DOHH2 (cell line): Measurements from ENCODE around the gene C1orf159.

Source experiments
- EZH2phosphoT487 ChIP-seq: fragments of 200-600 bp; sonication (generic); IDR thresholded peaks from 2 replicates; pipeline ENCODE4 v1.6.1; 2017; ENCODE audit warnings: borderline replicate concordance, mild to moderate bottlenecking, antibody characterized with exemption, low read length, moderate library complexity, mixed read lengths
- TF ChIP-seq, protein P1 (sequence below): fragments of 200-600 bp; sonication (generic); IDR thresholded peaks from one replicate; pipeline ENCODE4 v1.5.1; 2014; ENCODE audit warnings: antibody characterized with exemption, mild to moderate bottlenecking, low read depth, low read length; ENCODE audit not compliant: poor library complexity, severe bottlenecking

DNA sequence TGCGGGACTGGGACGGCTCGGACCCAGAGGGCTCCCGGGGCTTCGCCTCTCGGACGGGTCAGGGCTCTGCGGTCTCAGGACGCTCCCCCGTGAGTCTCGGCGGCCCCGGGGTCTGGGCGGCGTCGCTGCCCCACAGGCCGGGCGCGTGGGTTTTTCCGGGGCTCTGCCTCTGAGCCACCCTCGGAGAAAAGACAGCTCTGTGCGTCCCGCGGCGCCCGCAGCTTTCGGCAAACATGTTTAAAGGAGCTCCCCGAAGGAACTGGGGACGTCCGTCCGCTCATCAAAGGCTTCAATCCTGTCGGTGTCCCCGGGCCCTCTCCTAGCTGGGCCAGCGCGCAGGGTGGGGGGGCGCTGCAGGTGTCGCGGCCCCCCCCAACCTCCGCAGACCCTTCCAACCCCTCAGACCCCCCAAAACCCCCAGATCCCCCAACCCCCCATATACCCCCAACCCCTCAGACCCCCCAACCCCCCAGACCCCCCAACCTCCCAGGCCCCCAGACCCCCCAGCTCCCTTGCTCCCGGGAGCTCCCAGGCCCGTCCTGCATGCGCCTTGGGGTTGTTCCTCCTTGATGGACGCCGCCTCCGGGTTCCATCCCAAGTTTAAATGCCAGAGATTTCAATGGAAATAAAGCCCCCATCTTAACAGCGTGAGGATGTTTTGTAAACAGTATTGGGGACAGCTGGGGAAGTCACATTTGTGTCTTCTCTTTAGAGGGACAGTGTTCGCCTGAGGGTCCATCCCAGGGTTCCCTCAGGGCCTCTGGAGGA lies 996 bp upstream of the C1orf159 start:
- TF ChIP-seq, protein P1, sequence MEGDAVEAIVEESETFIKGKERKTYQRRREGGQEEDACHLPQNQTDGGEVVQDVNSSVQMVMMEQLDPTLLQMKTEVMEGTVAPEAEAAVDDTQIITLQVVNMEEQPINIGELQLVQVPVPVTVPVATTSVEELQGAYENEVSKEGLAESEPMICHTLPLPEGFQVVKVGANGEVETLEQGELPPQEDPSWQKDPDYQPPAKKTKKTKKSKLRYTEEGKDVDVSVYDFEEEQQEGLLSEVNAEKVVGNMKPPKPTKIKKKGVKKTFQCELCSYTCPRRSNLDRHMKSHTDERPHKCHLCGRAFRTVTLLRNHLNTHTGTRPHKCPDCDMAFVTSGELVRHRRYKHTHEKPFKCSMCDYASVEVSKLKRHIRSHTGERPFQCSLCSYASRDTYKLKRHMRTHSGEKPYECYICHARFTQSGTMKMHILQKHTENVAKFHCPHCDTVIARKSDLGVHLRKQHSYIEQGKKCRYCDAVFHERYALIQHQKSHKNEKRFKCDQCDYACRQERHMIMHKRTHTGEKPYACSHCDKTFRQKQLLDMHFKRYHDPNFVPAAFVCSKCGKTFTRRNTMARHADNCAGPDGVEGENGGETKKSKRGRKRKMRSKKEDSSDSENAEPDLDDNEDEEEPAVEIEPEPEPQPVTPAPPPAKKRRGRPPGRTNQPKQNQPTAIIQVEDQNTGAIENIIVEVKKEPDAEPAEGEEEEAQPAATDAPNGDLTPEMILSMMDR, result no peak
- TF ChIP-seq EZH2phosphoT487, result peak; percentile 46; the same call in 1 of the 2 replicates
